K562 (cell line): ENCODE data around the gene MVK.

Source experiments
- ATF7 ChIP-seq: fragments of 450-650 bp; IDR thresholded peaks from 2 replicates; pipeline ENCODE4 v1.7.1; 2014; ENCODE audit warnings: mild to moderate bottlenecking, moderate library complexity
- CBX2 ChIP-seq: fragments of 200-600 bp; sonication (generic); IDR thresholded peaks from one replicate; pipeline ENCODE4 v1.6.1; 2012; ENCODE audit warnings: mild to moderate bottlenecking, low read length, inconsistent platforms; ENCODE audit not compliant: insufficient read depth, poor library complexity, severe bottlenecking
- DDX20 ChIP-seq: fragments of 450-650 bp; IDR thresholded peaks from 2 replicates; pipeline ENCODE4 v1.6.1; 2016; ENCODE audit warnings: missing genetic modification characterization, low read depth, mild to moderate bottlenecking, missing compliant biosample characterization, moderate library complexity
- FOSL1 ChIP-seq: fragments of 200-800 bp; sonication (Bioruptor generic); conservative IDR thresholded peaks from 2 replicates; pipeline ENCODE4 v1.6.1; 2016; ENCODE audit warnings: missing genetic modification characterization, missing compliant biosample characterization
- MYC ChIP-seq, 2 experiments: fragments of 250-450 bp in 1 of 2; sonication (Bioruptor Pico) in 1 of 2; IDR thresholded peaks; 2 replicates each; pipeline versions ENCODE4 v1.5.1 to v1.6.1; 2012 to 2021; ENCODE audit warnings: low read depth in 2 of 2, borderline replicate concordance in 1 of 2, improper control_type of control experiment in 1 of 2, low read length in 1 of 2, mild to moderate bottlenecking in 1 of 2, moderate library complexity in 1 of 2
- ZNF12 ChIP-seq: sonication (generic); formaldehyde crosslinking; IDR thresholded peaks from 2 replicates; pipeline ENCODE4 v1.4.0; 2020; ENCODE audit warnings: mild to moderate bottlenecking, missing genetic modification reagents
- TF ChIP-seq, protein P1 (sequence below): sonication (generic); formaldehyde crosslinking; IDR thresholded peaks from 2 replicates; pipeline ENCODE4 v1.8.0; 2022; ENCODE audit warnings: missing genetic modification reagents, mild to moderate bottlenecking, borderline replicate concordance
- TF ChIP-seq, protein P2 (sequence below): sonication (generic); formaldehyde crosslinking; IDR thresholded peaks from 2 replicates; pipeline ENCODE4 v1.5.0; 2020; ENCODE audit warnings: missing genetic modification reagents

DNA sequence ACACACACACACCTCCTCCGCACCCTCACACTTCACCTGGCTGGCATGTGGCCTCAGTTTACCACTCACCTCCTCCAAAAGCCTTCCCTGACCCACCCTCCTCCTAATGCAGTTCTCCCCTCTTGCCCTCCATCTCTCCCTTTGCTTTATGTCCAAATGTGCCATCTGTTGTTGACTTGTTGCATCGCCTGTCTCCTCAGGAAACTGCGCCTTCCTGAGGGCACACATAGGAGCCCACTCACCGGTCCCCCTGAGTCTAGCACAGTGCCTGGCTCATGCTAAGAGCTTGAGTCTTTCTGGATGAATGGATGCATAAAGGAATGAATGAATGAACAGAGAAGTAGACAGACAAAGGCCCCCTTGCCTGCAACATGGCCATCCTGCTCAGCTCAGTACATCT is 34.0 kb downstream of the MVK start:
- TF ChIP-seq ATF7 (no peak), MYC (IDR thresholded peaks at IDR 0.05; ENCODE audit: low read depth, low read length) (no peak), MYC (CRISPR knock-in tag; IDR thresholded peaks at IDR 0.05; ENCODE audit: borderline replicate concordance, low read depth) (no peak), FOSL1 (tag) (no peak), DDX20 (tag) (no peak), ZNF12 (CRISPR knock-in tag) (no peak), CBX2 (no peak)
- TF ChIP-seq, protein P1, sequence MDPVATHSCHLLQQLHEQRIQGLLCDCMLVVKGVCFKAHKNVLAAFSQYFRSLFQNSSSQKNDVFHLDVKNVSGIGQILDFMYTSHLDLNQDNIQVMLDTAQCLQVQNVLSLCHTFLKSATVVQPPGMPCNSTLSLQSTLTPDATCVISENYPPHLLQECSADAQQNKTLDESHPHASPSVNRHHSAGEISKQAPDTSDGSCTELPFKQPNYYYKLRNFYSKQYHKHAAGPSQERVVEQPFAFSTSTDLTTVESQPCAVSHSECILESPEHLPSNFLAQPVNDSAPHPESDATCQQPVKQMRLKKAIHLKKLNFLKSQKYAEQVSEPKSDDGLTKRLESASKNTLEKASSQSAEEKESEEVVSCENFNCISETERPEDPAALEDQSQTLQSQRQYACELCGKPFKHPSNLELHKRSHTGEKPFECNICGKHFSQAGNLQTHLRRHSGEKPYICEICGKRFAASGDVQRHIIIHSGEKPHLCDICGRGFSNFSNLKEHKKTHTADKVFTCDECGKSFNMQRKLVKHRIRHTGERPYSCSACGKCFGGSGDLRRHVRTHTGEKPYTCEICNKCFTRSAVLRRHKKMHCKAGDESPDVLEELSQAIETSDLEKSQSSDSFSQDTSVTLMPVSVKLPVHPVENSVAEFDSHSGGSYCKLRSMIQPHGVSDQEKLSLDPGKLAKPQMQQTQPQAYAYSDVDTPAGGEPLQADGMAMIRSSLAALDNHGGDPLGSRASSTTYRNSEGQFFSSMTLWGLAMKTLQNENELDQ (CRISPR knock-in tag) = no peak
- TF ChIP-seq, protein P2, sequence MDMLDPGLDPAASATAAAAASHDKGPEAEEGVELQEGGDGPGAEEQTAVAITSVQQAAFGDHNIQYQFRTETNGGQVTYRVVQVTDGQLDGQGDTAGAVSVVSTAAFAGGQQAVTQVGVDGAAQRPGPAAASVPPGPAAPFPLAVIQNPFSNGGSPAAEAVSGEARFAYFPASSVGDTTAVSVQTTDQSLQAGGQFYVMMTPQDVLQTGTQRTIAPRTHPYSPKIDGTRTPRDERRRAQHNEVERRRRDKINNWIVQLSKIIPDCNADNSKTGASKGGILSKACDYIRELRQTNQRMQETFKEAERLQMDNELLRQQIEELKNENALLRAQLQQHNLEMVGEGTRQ (CRISPR knock-in tag) = no peak
